Activated T-cell treated with anti-CD3 and anti-CD28 coated beads, Interleukin-2, amount 50 U/mL, for 72 hours (primary cell): Measurements from ENCODE around the gene SALL4. TPM values are rescaled to one million over a fixed set of nuclear protein-coding genes. Genes with fewer than 3 reads are reported as not detected.
A peak's percentile ranks its signal among the peaks of the same experiment; 100 is the strongest.
"Not testable (repeated sequence)": the region's sequence is repeated elsewhere in the genome, so short reads cannot be mapped to it uniquely, and the experiment has no call there.

ENCODE experiments used
- ATAC-seq, 2 donors: fragments of 150-1000 bp; cut with Tn5 transposase; replicated peaks in 1 of 2; 2 replicates each; pipeline ENCODE4 v1.10.0; 2021; ENCODE audit warnings: moderate library complexity in 2 of 2, mild to moderate bottlenecking in 1 of 2
- DNase-seq, 2 donors: peaks; one replicate each; pipeline ENCODE4 v3.0.0; 2021 to 2022; ENCODE audit warnings: mixed read lengths in 1 of 2
- H3K27ac Mint-ChIP-seq: one replicate; pipeline ENCODE4 v1.8.0; 2022; ENCODE audit warnings: mild to moderate bottlenecking, moderate library complexity, mixed read lengths
- H3K27me3 Mint-ChIP-seq: one replicate; pipeline ENCODE4 v1.8.0; 2022; ENCODE audit warnings: low read depth, mixed read lengths
- H3K36me3 Mint-ChIP-seq, 2 donors: one replicate each; pipeline ENCODE4 v1.8.0; 2022; ENCODE audit warnings: mixed read lengths in 2 of 2, mild to moderate bottlenecking in 1 of 2; ENCODE audit not compliant: insufficient read depth in 2 of 2
- H3K4me1 Mint-ChIP-seq: one replicate; pipeline ENCODE4 v1.8.0; 2022; ENCODE audit warnings: low read depth, mixed read lengths
- H3K4me3 Mint-ChIP-seq, 2 donors: one replicate each; pipeline ENCODE4 v1.8.0; 2022; ENCODE audit warnings: mild to moderate bottlenecking in 2 of 2, mixed read lengths in 2 of 2, moderate library complexity in 2 of 2
- H3K9me3 Mint-ChIP-seq, 2 donors: one replicate each; pipeline ENCODE4 v1.8.0; 2022; ENCODE audit warnings: mixed read lengths in 2 of 2
- total RNA-seq, 2 donors: library from RNA; stranded (reverse); gene quantifications; one replicate each; pipeline ENCODE4 v1.2.3, GENCODE V29; 2022

Gene SALL4
- total RNA-seq, 2 donors from 2014 or later, result 0.10 TPM; not detected in 1

GRCh38 chr20:51752343-51752951 is 49.9 kb downstream of the SALL4 start:
- no peaks in the 10 kb centered on the region for H3K4me1 Mint-ChIP-seq
- H3K4me3 Mint-ChIP-seq, result no peak overlapping the region
- ATAC-seq, result no peak
- no peaks in the 10 kb centered on the region for H3K27me3 Mint-ChIP-seq
- no peaks in the 10 kb centered on the region for H3K36me3 Mint-ChIP-seq
- no peaks in the 10 kb centered on the region for H3K9me3 Mint-ChIP-seq
- DNase-seq, result no peak
- H3K27ac Mint-ChIP-seq, result no peak overlapping the region

GRCh38 chr20:51750770-51751388 is 51.4 kb downstream of the SALL4 start:
- H3K4me3 Mint-ChIP-seq, result no peak overlapping the region
- H3K9me3 Mint-ChIP-seq, result no peaks in the 10 kb centered on the region
- H3K36me3 Mint-ChIP-seq, result no peaks in the 10 kb centered on the region
- H3K27ac Mint-ChIP-seq, result no peak overlapping the region
- peaks cover 5% of the 10 kb centered on the region for H3K27me3 Mint-ChIP-seq
- no peaks in the 10 kb centered on the region for H3K4me1 Mint-ChIP-seq
- DNase-seq (no peak), ATAC-seq (no peak)

DNA sequence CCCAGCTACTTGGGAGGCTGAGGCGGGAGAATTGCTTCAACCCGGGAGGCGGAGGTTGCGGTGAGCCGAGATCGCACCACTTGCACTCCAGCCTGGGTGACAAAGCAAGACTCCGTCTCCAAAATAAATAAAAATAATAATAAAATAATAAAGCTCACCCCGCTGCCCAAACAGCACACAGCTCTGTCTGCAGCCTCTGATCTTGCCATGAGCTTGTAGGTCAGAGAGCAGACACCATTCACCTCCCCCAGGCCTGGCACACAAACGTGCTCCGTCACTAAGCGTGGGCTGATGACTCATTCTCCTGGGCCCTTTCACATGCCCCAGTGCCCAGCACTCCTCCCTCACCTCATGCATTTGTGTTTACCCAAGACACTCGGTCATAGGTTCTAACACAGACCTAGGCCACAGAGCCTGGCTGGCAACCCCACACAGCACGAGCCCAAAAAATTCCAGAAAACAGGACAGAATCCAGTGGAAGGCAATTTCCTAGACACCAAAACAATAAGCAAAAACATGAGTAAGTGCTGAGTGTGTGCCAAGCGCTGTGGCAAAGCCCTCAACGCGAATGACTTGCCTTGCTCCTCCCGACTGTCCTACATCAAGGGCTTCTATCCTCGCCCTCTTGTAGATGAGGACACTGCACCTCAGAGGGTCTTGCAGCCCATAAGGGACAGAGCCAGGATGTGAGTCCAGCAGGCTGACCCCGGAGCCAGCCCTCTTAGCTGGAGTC is 52.1 kb downstream of the SALL4 start:
- Mint-ChIP-seq H3K27ac (no peak overlapping the region), H3K36me3 (no peaks in the 10 kb centered on the region), H3K4me3 (no peak overlapping the region), H3K27me3 (peaks cover 11% of the 10 kb centered on the region), H3K4me1 (no peaks in the 10 kb centered on the region), H3K9me3 (no peaks in the 10 kb centered on the region)
- DNase-seq (peak; percentile 11 to 52), ATAC-seq (peak; percentile 55 to 96)

- DNase-seq (no peak), ATAC-seq (no peak)
- Mint-ChIP-seq H3K4me1 (no peaks in the 10 kb centered on the region), H3K4me3 (no peak overlapping the region), H3K27me3 (peaks cover 11% of the 10 kb centered on the region), H3K27ac (no peak overlapping the region), H3K36me3 (no peaks in the 10 kb centered on the region), H3K9me3 (no peaks in the 10 kb centered on the region)
Measured at GRCh38 chr20:51749674-51750036, 52.7 kb downstream of the SALL4 start.

- no peaks in the 10 kb centered on the region for H3K9me3 Mint-ChIP-seq
Measured at GRCh38 chr20:51747182-51747911, 55.0 kb downstream of the SALL4 start.

GRCh38 chr20:51745804-51746203 is 56.5 kb downstream of the SALL4 start:
- DNase-seq, result no peak
- Mint-ChIP-seq H3K27ac (no peak overlapping the region), H3K36me3 (peaks cover 0 to 1% of the 10 kb centered on the region in 2 donors), H3K9me3 (no peaks in the 10 kb centered on the region), H3K27me3 (peaks cover 11% of the 10 kb centered on the region), H3K4me1 (no peaks in the 10 kb centered on the region), H3K4me3 (no peak overlapping the region)
- ATAC-seq, result no peak

More at GRCh38 chr20:51747182-51747911, 55.0 kb downstream of the SALL4 start:
- Mint-ChIP-seq H3K4me3 (no peak overlapping the region), H3K27me3 (peaks cover 11% of the 10 kb centered on the region), H3K36me3 (peaks cover 0 to 1% of the 10 kb centered on the region in 2 donors), H3K27ac (no peak overlapping the region), H3K4me1 (no peaks in the 10 kb centered on the region)
- ATAC-seq (no peak), DNase-seq (no peak)

DNA sequence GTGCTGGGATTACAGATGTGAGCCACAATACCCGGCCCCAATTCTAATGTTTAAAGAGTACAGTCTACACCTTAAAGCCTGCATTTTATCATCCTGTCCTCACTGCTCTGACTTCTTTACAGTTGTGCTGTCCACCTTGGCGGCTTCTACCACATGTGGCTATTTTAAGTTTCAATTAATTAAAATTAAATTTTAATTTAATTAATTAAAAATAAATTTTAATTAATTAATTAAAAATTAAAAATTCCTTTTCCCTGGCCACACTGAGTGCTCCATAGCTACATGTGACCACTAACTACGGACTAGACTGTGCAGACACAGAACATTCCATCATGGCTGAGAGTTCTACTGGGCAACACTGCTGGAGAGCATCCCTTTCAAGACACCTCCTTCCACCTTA is 61.5 kb downstream of the SALL4 start:
- ATAC-seq (no peak), DNase-seq (no peak)
- Mint-ChIP-seq H3K9me3 (no peaks in the 10 kb centered on the region), H3K27me3 (peaks cover 15% of the 10 kb centered on the region), H3K27ac (no peak overlapping the region), H3K4me1 (no peaks in the 10 kb centered on the region), H3K4me3 (no peak overlapping the region), H3K36me3 (peaks cover 0 to 1% of the 10 kb centered on the region in 2 donors)

DNA sequence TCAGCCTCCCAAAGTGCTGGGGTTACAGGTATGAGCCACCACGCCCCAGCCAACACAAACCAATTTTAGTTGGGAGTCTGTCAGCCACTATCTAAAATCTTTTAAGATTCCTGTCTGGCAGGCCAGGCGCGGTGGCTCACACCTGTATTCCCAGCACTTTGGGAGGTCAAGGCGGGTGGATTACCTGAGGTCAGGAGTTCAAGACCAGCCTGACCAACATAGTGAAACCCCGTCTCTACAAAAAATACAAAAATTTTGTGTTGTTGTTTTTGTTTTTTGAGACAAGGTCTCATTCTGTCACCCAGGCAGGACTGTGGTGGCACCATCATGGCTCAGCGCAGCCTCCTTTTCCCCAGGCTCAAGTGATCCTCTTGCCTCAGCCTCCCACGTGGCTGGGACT is 62.0 kb downstream of the SALL4 start:
- H3K27ac Mint-ChIP-seq, result not testable (repeated sequence)

GRCh38 chr20:51739722-51740249 is 62.5 kb downstream of the SALL4 start:
- Mint-ChIP-seq H3K27me3 (peaks cover 10% of the 10 kb centered on the region), H3K27ac (no peak overlapping the region), H3K9me3 (no peaks in the 10 kb centered on the region), H3K4me3 (no peak overlapping the region), H3K36me3 (peaks cover 0 to 1% of the 10 kb centered on the region in 2 donors), H3K4me1 (no peaks in the 10 kb centered on the region)
- ATAC-seq (no peak), DNase-seq (no peak)

More for the DNA sequence above, 62.0 kb downstream of the SALL4 start:
- peaks cover 10% of the 10 kb centered on the region for H3K27me3 Mint-ChIP-seq
- not testable (repeated sequence) for H3K9me3 Mint-ChIP-seq, H3K4me1 Mint-ChIP-seq, H3K4me3 Mint-ChIP-seq, DNase-seq, H3K36me3 Mint-ChIP-seq, ATAC-seq

- no peak overlapping the region for H3K4me3 Mint-ChIP-seq
- peaks cover 10% of the 10 kb centered on the region for H3K27me3 Mint-ChIP-seq
- ATAC-seq, result no peak
- H3K36me3 Mint-ChIP-seq, result no peaks in the 10 kb centered on the region
- H3K9me3 Mint-ChIP-seq, result no peaks in the 10 kb centered on the region
- no peaks in the 10 kb centered on the region for H3K4me1 Mint-ChIP-seq
- H3K27ac Mint-ChIP-seq, result no peak overlapping the region
- no peak for DNase-seq
Measured at GRCh38 chr20:51738877-51739447, 63.4 kb downstream of the SALL4 start.

DNA sequence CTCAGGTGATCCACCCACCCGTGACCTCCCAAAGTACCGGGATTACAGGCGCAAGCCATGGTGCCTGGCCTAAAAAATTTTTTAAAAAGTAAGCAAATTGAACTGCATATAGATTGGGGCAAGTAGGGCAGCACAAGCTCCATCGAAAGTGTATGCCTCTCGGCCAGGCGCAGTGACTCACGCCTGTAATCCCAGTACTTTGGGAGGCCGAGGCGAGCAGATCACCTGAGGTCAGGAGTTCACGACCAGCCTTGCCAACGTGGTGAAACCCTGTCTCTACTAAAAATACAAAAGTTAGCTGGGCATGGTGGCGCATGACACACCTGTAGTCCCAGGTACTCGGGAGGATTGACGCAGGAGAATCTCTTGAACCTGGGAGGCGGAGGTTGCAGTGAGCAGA is 64.1 kb downstream of the SALL4 start:
- not testable (repeated sequence) for H3K4me1 Mint-ChIP-seq, H3K9me3 Mint-ChIP-seq, H3K4me3 Mint-ChIP-seq

DNA sequence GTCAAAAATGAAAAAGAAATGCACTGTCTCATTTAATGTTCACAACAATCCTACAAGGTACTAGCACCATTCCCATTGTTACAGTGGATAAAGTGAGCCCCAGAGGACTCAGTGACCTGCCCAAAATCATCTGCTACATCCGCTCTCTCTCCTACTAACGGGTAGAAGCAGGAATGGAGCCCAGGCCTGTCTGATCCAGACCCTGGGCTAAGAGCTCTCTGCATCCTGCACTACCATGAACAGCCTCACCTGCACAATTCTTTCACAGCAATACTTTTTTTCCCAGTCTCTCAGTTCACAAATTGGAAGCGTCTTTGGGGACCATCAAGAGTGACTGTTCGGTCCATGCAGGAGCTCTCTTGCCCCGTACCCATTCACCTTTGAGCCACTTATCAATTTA is 65.4 kb downstream of the SALL4 start:
- peaks cover 9% of the 10 kb centered on the region for H3K4me1 Mint-ChIP-seq
- peaks cover 15% of the 10 kb centered on the region for H3K27me3 Mint-ChIP-seq
- no peak for DNase-seq
- no peak for ATAC-seq
- no peaks in the 10 kb centered on the region for H3K36me3 Mint-ChIP-seq
- no peak overlapping the region for H3K27ac Mint-ChIP-seq
- H3K9me3 Mint-ChIP-seq, result no peaks in the 10 kb centered on the region
- no peak overlapping the region for H3K4me3 Mint-ChIP-seq

More for the DNA sequence above, 64.1 kb downstream of the SALL4 start:
- peaks cover 10% of the 10 kb centered on the region for H3K27me3 Mint-ChIP-seq
- not testable (repeated sequence) for H3K27ac Mint-ChIP-seq, DNase-seq, ATAC-seq, H3K36me3 Mint-ChIP-seq
